WTC11 (cell line): Measurements from ENCODE around the gene HS2ST1.

Experiments
- HMGA2 ChIP-seq: fragments of 250-450 bp; sonication (Bioruptor Pico); IDR thresholded peaks from 2 replicates; pipeline ENCODE4 v1.4.0; 2021; ENCODE audit warnings: mild to moderate bottlenecking, moderate library complexity
- IRF1 ChIP-seq: sonication (generic); formaldehyde crosslinking; IDR thresholded peaks from 2 replicates; pipeline ENCODE4 v1.8.0; 2023; ENCODE audit warnings: missing genetic modification reagents
- NR2C2 ChIP-seq: sonication (generic); formaldehyde crosslinking; IDR thresholded peaks from 2 replicates; pipeline ENCODE4 v1.8.0; 2022; ENCODE audit warnings: mild to moderate bottlenecking, missing genetic modification reagents
- OVOL2 ChIP-seq: fragments of 250-450 bp; sonication (Bioruptor Pico); IDR thresholded peaks from 2 replicates; pipeline ENCODE4 v1.9.0; 2021; ENCODE audit warnings: mild to moderate bottlenecking, borderline replicate concordance
- TF ChIP-seq, protein P1 (sequence below): fragments of 200-600 bp; IDR thresholded peaks from 2 replicates; pipeline ENCODE4 v1.8.0; 2022; ENCODE audit warnings: antibody characterized with exemption
- TF ChIP-seq, protein P2 (sequence below): sonication (generic); formaldehyde crosslinking; IDR thresholded peaks from 2 replicates; pipeline ENCODE4 v1.8.0; 2022; ENCODE audit warnings: mild to moderate bottlenecking, missing genetic modification reagents

GRCh38 chr1:87104140-87104539 is 189.7 kb downstream of the HS2ST1 start:
- TF ChIP-seq IRF1 (CRISPR knock-in tag) (no peak), NR2C2 (CRISPR knock-in tag) (no peak), HMGA2 (CRISPR knock-in tag) (no peak), OVOL2 (no peak)
- TF ChIP-seq, protein P1, sequence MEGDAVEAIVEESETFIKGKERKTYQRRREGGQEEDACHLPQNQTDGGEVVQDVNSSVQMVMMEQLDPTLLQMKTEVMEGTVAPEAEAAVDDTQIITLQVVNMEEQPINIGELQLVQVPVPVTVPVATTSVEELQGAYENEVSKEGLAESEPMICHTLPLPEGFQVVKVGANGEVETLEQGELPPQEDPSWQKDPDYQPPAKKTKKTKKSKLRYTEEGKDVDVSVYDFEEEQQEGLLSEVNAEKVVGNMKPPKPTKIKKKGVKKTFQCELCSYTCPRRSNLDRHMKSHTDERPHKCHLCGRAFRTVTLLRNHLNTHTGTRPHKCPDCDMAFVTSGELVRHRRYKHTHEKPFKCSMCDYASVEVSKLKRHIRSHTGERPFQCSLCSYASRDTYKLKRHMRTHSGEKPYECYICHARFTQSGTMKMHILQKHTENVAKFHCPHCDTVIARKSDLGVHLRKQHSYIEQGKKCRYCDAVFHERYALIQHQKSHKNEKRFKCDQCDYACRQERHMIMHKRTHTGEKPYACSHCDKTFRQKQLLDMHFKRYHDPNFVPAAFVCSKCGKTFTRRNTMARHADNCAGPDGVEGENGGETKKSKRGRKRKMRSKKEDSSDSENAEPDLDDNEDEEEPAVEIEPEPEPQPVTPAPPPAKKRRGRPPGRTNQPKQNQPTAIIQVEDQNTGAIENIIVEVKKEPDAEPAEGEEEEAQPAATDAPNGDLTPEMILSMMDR: no peak
- TF ChIP-seq, protein P2, sequence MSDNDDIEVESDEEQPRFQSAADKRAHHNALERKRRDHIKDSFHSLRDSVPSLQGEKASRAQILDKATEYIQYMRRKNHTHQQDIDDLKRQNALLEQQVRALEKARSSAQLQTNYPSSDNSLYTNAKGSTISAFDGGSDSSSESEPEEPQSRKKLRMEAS (CRISPR knock-in tag): no peak
